ENCODE results near the gene IKBKE.

IKBKE gene

DNA sequence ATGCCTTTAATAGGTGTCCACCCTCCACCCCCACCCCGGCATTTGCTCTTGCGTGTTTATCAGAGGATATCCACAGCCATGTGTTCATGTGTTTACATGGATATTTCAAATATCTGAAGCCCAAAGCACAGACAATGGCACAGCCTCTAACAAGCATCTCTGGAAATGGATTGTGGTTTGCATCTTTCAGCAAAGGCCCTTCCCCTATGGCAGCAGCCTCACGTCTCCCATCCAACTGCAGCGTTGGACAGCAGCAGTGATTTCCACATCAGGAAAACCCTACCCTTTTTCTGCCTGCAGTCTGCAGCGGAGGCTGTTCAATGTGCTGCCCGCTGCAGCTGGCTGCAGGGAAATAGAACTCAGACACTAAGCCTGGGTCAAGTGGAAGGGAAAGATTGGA is 38.7 kb downstream of the IKBKE start:
- POLR2A ChIA-PET, result no interaction called here
- no peak for DNase-seq (ENCODE audit: extremely low spot score)
- CTCF ChIA-PET, result interaction anchor here (1.4 kb wide), 1 partner anchor 155 kb away, joined by 3 read pairs; no protein-coding TSS in a partner anchor
- TF ChIP-seq, protein P1, sequence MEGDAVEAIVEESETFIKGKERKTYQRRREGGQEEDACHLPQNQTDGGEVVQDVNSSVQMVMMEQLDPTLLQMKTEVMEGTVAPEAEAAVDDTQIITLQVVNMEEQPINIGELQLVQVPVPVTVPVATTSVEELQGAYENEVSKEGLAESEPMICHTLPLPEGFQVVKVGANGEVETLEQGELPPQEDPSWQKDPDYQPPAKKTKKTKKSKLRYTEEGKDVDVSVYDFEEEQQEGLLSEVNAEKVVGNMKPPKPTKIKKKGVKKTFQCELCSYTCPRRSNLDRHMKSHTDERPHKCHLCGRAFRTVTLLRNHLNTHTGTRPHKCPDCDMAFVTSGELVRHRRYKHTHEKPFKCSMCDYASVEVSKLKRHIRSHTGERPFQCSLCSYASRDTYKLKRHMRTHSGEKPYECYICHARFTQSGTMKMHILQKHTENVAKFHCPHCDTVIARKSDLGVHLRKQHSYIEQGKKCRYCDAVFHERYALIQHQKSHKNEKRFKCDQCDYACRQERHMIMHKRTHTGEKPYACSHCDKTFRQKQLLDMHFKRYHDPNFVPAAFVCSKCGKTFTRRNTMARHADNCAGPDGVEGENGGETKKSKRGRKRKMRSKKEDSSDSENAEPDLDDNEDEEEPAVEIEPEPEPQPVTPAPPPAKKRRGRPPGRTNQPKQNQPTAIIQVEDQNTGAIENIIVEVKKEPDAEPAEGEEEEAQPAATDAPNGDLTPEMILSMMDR (IDR thresholded peaks at IDR 0.05; ENCODE audit: control extremely low read depth, extremely low read depth, low read depth, missing control alignments), result no peak

- ChIA-PET CTCF (interaction anchor here (1.1 to 1.9 kb wide), 3 partner anchors 30 to 155 kb away, joined by 3 to 4 read pairs (median 3); no protein-coding TSS in a partner anchor), POLR2A (no interaction called here)
- TF ChIP-seq, protein P1 (IDR thresholded peaks at IDR 0.05; ENCODE audit: control extremely low read depth, extremely low read depth, low read depth, missing control alignments), result no peak
- DNase-seq (ENCODE audit: extremely low spot score), result no peak
Observed at GRCh38 chr1:206509612-206510257, 39.5 kb downstream of the IKBKE start.

DNA sequence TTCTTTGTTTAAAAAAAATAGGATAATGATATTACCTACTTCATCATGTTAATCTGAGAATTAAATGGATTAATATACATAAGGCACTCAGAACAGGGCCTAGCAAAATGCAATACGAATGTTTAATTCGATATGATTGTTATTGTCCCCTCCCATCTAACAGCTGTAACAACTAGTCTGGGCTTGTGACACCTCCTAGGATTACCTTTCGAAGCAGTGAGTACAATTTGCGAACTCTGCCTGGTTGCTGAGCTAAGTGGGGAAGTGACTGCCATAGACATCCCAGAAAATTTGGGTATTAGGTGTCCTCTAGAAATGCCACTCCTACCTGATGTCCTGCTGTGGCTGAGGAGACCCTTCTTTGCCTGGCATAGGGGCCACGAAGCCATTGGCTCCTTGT is 40.1 kb downstream of the IKBKE start:
- DNase-seq (ENCODE audit: extremely low spot score), result no peak
- ChIA-PET POLR2A (no interaction called here), CTCF (interaction anchor here (1.1 to 1.9 kb wide), 4 partner anchors 20 to 154 kb away, joined by 3 to 4 read pairs (median 4); no protein-coding TSS in a partner anchor)
- TF ChIP-seq, protein P1 (IDR thresholded peaks at IDR 0.05; ENCODE audit: control extremely low read depth, extremely low read depth, low read depth, missing control alignments), result no peak

DNA sequence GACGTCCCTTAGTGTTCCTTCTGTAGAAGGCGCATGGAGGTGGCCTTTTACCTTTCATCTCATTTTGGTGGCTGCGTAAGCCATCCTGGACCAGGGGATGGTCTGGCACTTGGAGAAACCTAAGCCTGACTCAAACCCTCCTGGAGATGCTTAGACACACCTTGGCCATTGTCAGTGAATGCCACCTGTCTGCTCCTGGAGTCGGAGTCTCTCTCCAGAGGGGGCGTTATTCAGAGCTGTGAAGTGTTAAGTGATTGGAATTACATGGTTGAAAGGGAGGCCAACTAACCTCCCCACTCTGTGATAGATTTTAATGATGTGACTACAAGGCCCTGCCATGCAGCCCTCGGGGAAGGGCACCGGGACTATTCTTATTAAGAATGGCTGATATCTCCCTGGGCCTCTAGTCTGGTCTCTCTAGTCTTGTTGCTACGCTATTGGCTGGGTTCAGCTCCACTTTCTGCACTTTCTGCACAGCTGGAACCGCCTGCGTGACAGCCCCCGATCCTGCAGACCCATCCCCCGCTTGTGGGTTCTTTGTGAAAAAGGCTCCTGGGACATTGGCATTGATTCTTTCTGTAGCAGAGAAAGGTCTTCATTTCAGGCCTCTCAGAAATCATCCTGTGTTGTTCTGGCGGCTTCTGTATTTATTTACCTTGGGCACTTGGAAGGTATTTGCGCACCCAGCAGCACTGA is 41.2 kb downstream of the IKBKE start:
- POLR2A ChIA-PET, result no interaction called here

GRCh38 chr1:206512058-206512850 is 42.0 kb downstream of the IKBKE start:
- ChIA-PET POLR2A (no interaction called here), CTCF (interaction anchor here (0.9 to 1.9 kb wide), 3 partner anchors 14 to 71 kb away, joined by 4 to 5 read pairs (median 4); no protein-coding TSS in a partner anchor)
- TF ChIP-seq, protein P1 (IDR thresholded peaks at IDR 0.05; ENCODE audit: control extremely low read depth, extremely low read depth, low read depth, missing control alignments), result no peak
- no peak for DNase-seq (ENCODE audit: extremely low spot score)

More for the DNA sequence above, 41.2 kb downstream of the IKBKE start:
- TF ChIP-seq, protein P1 (IDR thresholded peaks at IDR 0.05; ENCODE audit: control extremely low read depth, extremely low read depth, low read depth, missing control alignments), result no peak
- CTCF ChIA-PET, result interaction anchor here (1.2 to 1.9 kb wide), 2 partner anchors 21 to 52 kb away, joined by 4 read pairs; no protein-coding TSS in a partner anchor
- DNase-seq (ENCODE audit: extremely low spot score), result no peak

DNA sequence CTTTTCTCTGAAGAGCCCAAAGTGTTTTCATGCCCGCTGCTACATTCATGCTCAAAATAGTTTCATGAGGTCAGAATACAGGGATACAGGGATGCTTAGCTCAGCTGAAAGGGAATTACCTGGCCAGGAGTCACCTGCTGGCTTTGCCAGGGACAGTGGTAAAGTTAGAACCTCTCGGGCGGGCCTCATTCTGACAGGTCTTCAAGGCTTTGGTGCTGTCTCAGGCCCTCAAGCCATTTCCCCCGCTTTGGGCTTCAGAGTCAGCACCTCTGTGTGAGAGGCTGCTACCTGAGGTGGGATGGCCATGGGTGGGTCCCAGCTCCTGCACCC is 42.5 kb downstream of the IKBKE start:
- DNase-seq (ENCODE audit: extremely low spot score), result no peak
- ChIA-PET POLR2A (no interaction called here), CTCF (interaction anchor here (0.9 to 1.9 kb wide), 3 partner anchors 14 to 71 kb away, joined by 4 to 5 read pairs (median 4); no protein-coding TSS in a partner anchor)
- TF ChIP-seq, protein P1 (IDR thresholded peaks at IDR 0.05; ENCODE audit: control extremely low read depth, extremely low read depth, low read depth, missing control alignments), result no peak
